Posterior vena cava (tissue), 2 donors: ENCODE results near the gene METRN. TPM values are rescaled to one million over a fixed set of nuclear protein-coding genes. Genes with fewer than 3 reads are reported as not detected.
"Not testable (repeated sequence)": the region's sequence is repeated elsewhere in the genome, so short reads cannot be mapped to it uniquely, and the experiment has no call there.

Experiments
- DNase-seq: peaks from one replicate; pipeline ENCODE4 v3.0.0-alpha.2; 2020; ENCODE audit warnings: low spot score
- intact Hi-C, 2 donors: fragments of 100-400 bp; cut with DNase I; formaldehyde crosslinking; loops; one replicate each; pipeline versions ENCODE4 v1.14.1 to v1.14.2; 2022 to 2023
- total RNA-seq, 2 donors: library from RNA; stranded (reverse); fragmentation: NEBNext Ultra II Directional; extraction: Animal tissue kit (Norgen Biotek cat#: 25700); gene quantifications; one replicate each; pipeline ENCODE4 v1.2.1, GENCODE V29; 2021
- donor health status: DM: yes; HTN: yes; CAD: no.
- donor health status: DM: yes; HTN: yes; CAD: no.

METRN gene
- total RNA-seq, 2 donors from 2014 or later, result 21.6 to 24.9 TPM

- intact Hi-C loops, result no loop called here
- DNase-seq, result no peak
Measured at GRCh38 chr16:706189-707061, 8.5 kb upstream of the METRN start.

GRCh38 chr16:707062-707538, 7.8 kb upstream of the METRN start:
- DNase-seq, result no peak
- intact Hi-C loops, result no loop called here

- no peak for DNase-seq
- intact Hi-C loops, result no loop called here
Measured at GRCh38 chr16:708019-708418, 6.9 kb upstream of the METRN start.

GRCh38 chr16:708959-709358, 6.0 kb upstream of the METRN start:
- intact Hi-C loops, result no loop called here

GRCh38 chr16:709566-710499, 5.1 kb upstream of the METRN start:
- intact Hi-C loops, result loop anchor here (5.0 kb wide), 2 partner anchors 77 to 342 kb away; partner anchors contain the start of genes CHTF18 (in 2 of the 2) and RPUSD1 (in 2 of the 2)
- no peak for DNase-seq

More at GRCh38 chr16:708959-709358, 6.0 kb upstream of the METRN start:
- no peak for DNase-seq

- intact Hi-C loops, result loop anchor here (5.0 kb wide), 2 partner anchors 77 to 342 kb away; partner anchors contain the start of genes CHTF18 (in 2 of the 2) and RPUSD1 (in 2 of the 2)
- no peak for DNase-seq
Measured at GRCh38 chr16:710500-711075, 4.3 kb upstream of the METRN start.

GRCh38 chr16:711084-711483, 3.8 kb upstream of the METRN start:
- no peak for DNase-seq
- intact Hi-C loops, result loop anchor here (5.0 kb wide), 2 partner anchors 76 to 341 kb away; partner anchors contain the start of genes CHTF18 (in 2 of the 2) and RPUSD1 (in 2 of the 2)

GRCh38 chr16:711548-712320, 3.2 kb upstream of the METRN start:
- intact Hi-C loops, result loop anchor here (5.0 kb wide), 2 partner anchors 76 to 341 kb away; partner anchors contain the start of genes CHTF18 (in 2 of the 2) and RPUSD1 (in 2 of the 2)
- DNase-seq, result peak; percentile 94

GRCh38 chr16:712740-713250, 2.1 kb upstream of the METRN start:
- intact Hi-C loops, result loop anchor here (5.0 kb wide), 2 partner anchors 75 to 340 kb away; partner anchors contain the start of genes CHTF18 (in 2 of the 2) and RPUSD1 (in 2 of the 2)
- not testable (repeated sequence) for DNase-seq

GRCh38 chr16:714079-714478, 839 bp upstream of the METRN start:
- no peak for DNase-seq
- intact Hi-C loops, result loop anchor here (5.0 kb wide), 2 partner anchors 73 to 338 kb away; partner anchors contain the start of genes CHTF18 (in 2 of the 2) and RPUSD1 (in 2 of the 2)

GRCh38 chr16:715477-716199, 720 bp downstream of the METRN start:
- intact Hi-C loops, result no loop called here
- no peak for DNase-seq

- DNase-seq, result no peak
- intact Hi-C loops, result no loop called here
Measured at GRCh38 chr16:716200-716568, 1.3 kb downstream of the METRN start.

GRCh38 chr16:716768-717325, 1.9 kb downstream of the METRN start:
- no peak for DNase-seq
- intact Hi-C loops, result no loop called here

- no peak for DNase-seq
- intact Hi-C loops, result no loop called here
Measured at GRCh38 chr16:717450-718245, 2.7 kb downstream of the METRN start.

- DNase-seq, result no peak
- intact Hi-C loops, result no loop called here
Measured at GRCh38 chr16:718389-718788, 3.5 kb downstream of the METRN start.

- intact Hi-C loops, result no loop called here
- no peak for DNase-seq
Measured at GRCh38 chr16:718922-719321, 4.0 kb downstream of the METRN start.
